NB4 (cell line): ENCODE measurements around the gene DCTN2.
"Not testable (repeated sequence)": the region's sequence is repeated elsewhere in the genome, so short reads cannot be mapped to it uniquely, and the experiment has no call there.

Experiments used
- DNase-seq: peaks from one replicate; pipeline ENCODE4 v3.0.0; 2010; ENCODE audit warnings: low read depth
- H3K4me3 ChIP-seq: one replicate; pipeline ENCODE4 v1.5.1; 2011; ENCODE audit warnings: mild to moderate bottlenecking, low read depth, low read length, moderate library complexity
- MYC ChIP-seq: IDR thresholded peaks from 2 replicates; pipeline ENCODE4 v1.6.1; 2011; ENCODE audit warnings: low read depth, low read length
- POLR2A ChIP-seq: IDR thresholded peaks from 2 replicates; pipeline ENCODE4 v1.6.1; 2011; ENCODE audit warnings: mild to moderate bottlenecking; ENCODE audit not compliant: insufficient read length; ENCODE audit errors: extremely low read depth
- TF ChIP-seq, protein P1 (sequence below): IDR thresholded peaks from 2 replicates; pipeline ENCODE4 v1.6.1; 2011; ENCODE audit warnings: low read depth, low read length
- TF ChIP-seq, protein P2 (sequence below): IDR thresholded peaks from one replicate; pipeline ENCODE4 v1.5.1; 2012; ENCODE audit warnings: low read depth, low read length

DCTN2 gene

DNA sequence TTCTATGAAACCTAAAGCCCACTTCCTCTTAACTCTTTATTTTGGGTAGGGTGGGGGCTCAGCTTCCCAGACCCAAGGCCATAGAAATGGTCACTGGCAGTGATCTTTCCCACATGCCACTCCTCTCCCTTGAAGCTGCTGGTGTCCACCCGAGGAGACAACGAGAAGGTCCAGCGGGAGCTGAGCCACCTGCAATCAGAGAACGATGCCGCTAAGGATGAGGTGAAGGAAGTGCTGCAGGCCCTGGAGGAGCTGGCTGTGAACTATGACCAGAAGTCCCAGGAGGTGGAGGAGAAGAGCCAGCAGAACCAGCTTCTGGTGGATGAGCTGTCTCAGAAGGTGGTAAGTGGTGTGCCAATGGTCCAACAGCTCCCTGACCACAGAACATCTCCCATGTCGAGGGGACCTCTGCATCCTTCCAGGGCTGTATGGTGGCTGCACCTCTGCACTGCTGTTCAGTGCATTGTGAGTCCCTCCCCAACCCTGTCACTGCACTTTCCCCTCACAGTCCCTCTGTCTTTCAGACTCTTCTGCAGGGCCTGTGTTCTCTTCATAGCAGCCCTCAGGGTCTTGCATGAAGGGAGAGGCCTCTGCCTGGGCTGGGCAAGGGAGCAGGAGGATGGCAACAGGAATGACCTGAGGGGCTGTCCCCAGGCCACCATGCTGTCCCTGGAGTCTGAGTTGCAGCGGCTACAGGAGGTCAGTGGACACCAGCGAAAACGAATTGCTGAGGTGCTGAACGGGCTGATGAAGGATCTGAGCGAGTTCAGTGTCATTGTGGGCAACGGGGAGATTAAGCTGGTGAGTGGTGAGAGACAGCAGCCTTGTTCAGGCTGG, 25.2 kb upstream of the DCTN2 start:
- H3K4me3 ChIP-seq: no peak overlapping the region
- no peak for DNase-seq
- no peak for TF ChIP-seq MYC
- TF ChIP-seq POLR2A: no peak
- TF ChIP-seq, protein P1, sequence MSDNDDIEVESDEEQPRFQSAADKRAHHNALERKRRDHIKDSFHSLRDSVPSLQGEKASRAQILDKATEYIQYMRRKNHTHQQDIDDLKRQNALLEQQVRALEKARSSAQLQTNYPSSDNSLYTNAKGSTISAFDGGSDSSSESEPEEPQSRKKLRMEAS: no peak
- TF ChIP-seq, protein P2, sequence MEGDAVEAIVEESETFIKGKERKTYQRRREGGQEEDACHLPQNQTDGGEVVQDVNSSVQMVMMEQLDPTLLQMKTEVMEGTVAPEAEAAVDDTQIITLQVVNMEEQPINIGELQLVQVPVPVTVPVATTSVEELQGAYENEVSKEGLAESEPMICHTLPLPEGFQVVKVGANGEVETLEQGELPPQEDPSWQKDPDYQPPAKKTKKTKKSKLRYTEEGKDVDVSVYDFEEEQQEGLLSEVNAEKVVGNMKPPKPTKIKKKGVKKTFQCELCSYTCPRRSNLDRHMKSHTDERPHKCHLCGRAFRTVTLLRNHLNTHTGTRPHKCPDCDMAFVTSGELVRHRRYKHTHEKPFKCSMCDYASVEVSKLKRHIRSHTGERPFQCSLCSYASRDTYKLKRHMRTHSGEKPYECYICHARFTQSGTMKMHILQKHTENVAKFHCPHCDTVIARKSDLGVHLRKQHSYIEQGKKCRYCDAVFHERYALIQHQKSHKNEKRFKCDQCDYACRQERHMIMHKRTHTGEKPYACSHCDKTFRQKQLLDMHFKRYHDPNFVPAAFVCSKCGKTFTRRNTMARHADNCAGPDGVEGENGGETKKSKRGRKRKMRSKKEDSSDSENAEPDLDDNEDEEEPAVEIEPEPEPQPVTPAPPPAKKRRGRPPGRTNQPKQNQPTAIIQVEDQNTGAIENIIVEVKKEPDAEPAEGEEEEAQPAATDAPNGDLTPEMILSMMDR: no peak

DNA sequence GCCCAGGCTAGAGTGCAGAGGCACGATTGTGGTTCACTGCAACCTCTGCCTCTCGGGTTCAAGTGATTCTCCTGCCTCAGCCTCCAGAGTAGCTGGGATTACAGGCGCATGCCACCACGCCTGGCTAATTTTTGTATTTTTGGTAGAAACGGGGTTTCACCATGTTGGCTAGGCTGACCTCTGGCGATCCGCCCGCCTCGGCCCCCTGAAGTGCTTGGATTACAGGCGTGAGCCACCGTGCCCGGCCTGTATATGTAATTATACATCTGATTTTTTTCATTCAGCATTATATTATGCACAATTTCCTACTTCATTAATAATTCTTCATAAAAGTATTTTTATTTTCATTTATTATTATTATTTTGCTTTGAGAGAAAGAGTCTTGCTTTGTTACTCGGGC, 23.4 kb upstream of the DCTN2 start:
- not testable (repeated sequence) for DNase-seq, H3K4me3 ChIP-seq

DNA sequence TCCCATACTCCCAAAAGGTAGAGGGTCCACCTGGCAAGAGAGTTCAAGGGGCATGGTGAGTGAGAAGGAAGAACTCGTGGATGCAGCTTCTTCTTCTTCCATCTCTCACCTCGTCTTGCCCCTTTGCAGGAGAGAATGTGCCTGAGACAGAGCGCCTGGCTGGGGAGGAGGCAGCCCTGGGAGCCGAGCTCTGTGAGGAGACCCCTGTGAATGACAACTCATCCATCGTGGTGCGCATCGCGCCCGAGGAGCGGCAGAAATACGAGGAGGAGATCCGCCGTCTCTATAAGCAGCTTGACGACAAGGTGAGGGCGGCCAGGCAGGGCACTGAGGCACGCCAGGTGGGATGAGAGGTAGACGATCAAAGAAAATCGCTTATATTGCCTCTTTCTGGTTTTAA, 22.9 kb upstream of the DCTN2 start:
- TF ChIP-seq POLR2A: no peak
- H3K4me3 ChIP-seq: no peak overlapping the region
- no peak for DNase-seq

DNA sequence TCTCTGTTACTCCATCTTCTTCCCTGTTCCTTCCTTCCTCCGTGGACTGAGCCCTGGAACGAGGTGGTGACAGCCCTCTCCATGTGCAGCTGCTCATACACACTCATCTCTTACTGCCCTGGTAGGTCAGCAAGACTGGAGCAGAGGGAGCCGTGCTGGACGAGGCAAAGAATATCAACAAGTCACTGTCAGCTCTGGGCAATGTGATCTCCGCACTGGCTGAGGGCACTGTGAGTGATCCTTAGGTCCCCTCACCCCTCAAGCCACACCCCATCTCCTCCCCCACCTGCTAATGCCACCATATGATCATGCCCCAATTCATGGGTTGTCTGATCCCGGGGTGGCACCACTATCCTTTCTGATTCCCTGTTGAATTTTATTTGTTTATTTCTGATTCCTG, 21.8 kb upstream of the DCTN2 start:
- no peak for DNase-seq
- TF ChIP-seq, protein P1: no peak
- TF ChIP-seq POLR2A (no peak), MYC (no peak)
- TF ChIP-seq, protein P2: no peak
- no peak overlapping the region for H3K4me3 ChIP-seq

DNA sequence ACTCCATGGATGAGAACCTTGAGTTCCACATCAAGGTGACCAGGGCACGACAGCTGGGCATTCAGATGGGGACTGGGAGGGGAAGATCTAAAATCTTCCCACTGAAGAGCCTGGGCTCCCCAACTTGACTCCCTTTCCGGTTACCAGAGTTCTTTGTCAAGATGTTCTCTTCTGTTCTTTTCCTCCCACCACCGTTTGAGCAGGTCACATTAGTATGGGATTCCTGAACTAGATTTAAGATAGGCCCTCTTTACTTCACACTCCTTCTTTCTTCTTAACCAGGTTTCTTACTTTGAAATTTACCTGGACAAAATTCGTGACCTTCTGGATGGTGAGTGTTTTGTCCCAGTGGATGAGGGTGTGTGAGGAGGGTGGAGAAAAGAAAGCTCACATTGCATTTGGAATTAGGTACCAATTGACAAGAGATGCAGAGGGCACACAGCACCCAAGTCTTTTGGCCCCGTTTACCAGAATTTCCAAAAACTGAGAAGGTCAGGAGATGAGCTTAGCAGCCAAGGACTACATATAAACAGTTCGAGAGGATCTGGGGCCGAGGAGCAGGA, 17.3 kb upstream of the DCTN2 start:
- TF ChIP-seq, protein P1: no peak
- no peak for TF ChIP-seq POLR2A
- no peak overlapping the region for H3K4me3 ChIP-seq
- DNase-seq: no peak

DNA sequence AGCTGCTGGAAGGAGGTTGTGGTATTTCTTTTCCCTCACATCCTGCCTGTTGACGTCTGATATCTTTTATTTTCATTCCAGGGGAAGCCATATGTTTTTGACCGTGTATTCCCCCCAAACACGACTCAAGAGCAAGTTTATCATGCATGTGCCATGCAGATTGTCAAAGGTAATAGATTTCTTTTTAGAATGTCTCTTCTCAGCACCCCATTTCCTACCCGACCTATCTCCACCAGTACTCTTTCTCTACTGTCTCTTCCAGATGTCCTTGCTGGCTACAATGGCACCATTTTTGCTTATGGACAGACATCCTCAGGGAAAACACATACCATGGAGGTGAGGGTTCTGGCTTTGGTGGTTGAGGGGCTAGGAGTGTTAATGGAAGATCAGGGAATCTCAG, 16.4 kb upstream of the DCTN2 start:
- TF ChIP-seq MYC (no peak), POLR2A (no peak)
- TF ChIP-seq, protein P1: no peak
- TF ChIP-seq, protein P2: no peak
- H3K4me3 ChIP-seq: no peak overlapping the region
- DNase-seq: no peak

DNA sequence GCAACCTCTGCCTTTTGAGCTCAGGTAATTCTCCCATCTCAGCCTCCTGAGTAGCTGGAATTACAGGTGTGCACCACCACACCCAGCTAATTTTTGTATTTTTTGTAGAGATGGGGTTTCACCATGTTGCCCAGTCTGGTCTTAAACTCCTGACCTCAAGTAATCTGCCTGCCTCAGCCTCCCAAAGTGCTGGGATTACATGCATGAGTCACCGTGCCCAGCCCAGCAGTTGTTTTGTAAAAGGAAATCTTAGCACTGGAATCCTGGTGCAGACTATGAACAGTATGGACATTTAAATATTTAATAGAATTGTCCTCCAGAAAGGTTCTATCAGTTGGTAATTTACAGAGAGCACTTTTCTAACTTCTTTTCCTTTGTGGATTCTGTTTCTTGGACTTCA, 14.1 kb upstream of the DCTN2 start:
- DNase-seq, H3K4me3 ChIP-seq: not testable (repeated sequence)

DNA sequence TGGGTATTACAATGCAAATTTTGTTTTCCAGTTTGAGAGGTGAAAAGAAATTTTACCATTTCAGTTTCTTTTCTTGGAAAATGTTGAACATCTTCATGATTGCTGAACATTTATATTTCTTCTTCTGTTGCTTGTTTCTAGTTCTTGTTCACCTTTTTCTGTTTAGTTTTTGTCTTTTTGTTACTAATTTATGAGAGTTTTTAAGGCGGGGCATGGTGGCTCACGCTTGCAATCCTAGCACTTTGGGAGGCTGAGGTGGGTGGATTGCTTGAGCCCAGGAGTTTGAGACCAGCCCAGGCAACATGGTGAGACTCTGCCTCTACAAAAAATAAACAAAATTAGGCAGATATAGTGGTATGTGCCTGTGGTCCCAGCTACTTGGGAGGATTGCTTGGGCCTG, 13.5 kb upstream of the DCTN2 start:
- TF ChIP-seq, protein P1: no peak
- TF ChIP-seq, protein P2: no peak
- TF ChIP-seq POLR2A: no peak
- TF ChIP-seq MYC: no peak
- H3K4me3 ChIP-seq: no peak overlapping the region
- DNase-seq: no peak
